ENCODE measurements around the gene CDK3.

CDK3 gene

DNA sequence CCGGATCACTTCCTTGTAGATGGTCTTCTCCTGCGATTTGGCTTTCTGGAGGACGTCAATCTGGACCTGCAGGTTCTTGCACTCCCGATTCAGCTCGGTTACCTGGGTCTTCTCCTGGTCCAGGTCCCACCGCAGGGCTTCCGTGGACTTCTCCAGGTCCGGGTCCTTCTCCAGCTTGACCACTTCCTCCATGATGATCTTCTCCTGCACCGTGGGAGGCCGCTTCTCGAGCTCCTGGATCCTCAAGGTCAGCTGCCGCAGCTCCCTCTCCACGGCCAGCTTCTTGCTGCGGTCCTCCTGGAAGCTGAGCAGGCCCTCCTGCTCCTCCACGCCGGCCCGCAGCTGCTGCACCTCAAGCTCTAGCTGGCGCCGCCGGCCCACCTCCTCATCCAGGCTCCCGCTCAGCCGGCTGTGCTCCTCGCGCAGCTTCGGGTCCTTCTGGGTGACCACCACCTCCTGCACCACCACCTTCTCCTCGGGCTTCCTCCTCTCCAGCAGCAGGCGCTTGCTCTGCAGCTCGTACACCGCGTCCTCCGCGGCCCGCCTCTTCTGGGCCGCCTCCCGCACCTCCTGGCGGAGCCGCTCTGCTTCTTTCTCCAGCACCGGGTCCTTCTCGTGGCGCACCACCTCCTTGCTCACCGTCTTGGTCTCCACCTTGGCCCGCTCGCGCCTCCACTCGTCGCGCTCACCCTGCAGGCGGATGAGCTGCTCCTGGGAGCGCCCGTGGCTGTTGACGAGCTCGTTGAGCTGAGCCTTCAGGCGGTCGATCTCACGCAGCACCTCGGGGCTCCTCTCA is 8.2 kb downstream of the CDK3 start:
- TF ChIP-seq, protein P1, sequence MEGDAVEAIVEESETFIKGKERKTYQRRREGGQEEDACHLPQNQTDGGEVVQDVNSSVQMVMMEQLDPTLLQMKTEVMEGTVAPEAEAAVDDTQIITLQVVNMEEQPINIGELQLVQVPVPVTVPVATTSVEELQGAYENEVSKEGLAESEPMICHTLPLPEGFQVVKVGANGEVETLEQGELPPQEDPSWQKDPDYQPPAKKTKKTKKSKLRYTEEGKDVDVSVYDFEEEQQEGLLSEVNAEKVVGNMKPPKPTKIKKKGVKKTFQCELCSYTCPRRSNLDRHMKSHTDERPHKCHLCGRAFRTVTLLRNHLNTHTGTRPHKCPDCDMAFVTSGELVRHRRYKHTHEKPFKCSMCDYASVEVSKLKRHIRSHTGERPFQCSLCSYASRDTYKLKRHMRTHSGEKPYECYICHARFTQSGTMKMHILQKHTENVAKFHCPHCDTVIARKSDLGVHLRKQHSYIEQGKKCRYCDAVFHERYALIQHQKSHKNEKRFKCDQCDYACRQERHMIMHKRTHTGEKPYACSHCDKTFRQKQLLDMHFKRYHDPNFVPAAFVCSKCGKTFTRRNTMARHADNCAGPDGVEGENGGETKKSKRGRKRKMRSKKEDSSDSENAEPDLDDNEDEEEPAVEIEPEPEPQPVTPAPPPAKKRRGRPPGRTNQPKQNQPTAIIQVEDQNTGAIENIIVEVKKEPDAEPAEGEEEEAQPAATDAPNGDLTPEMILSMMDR (IDR thresholded peaks at IDR 0.05; ENCODE audit: low read depth, low read length): no peak
- H3K4me3 ChIP-seq (replicated peaks in 1 of 2; ENCODE audit: low read depth in 2 of 2, low read length in 2 of 2): no peak overlapping the region
- DNase-seq (ENCODE audit: low read depth in 2 of 2): no peak

DNA sequence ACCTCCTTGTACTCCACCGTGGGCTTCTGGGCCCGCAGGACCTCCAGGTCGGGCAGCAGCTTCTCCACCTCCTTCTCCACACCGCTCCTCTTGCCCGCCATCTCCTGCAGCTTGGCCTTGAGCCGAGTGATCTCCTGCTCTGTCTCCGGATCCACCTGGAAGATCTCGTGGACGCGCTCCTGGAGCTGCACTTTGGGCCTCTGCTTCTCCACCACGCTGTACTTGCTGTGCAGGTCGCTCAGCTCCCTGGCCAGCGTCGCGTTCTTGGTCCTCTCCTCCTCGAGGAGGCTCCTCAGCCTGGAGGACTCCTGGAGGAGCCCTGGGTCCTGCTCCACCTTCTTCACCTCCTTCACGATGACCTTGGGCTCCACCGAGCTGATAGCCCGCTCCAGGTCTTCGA is 8.8 kb downstream of the CDK3 start:
- DNase-seq (ENCODE audit: low read depth in 2 of 2): no peak
- TF ChIP-seq, protein P1 (IDR thresholded peaks at IDR 0.05; ENCODE audit: low read depth, low read length): no peak
- no peak overlapping the region for H3K4me3 ChIP-seq (replicated peaks in 1 of 2; ENCODE audit: low read depth in 2 of 2, low read length in 2 of 2)

DNA sequence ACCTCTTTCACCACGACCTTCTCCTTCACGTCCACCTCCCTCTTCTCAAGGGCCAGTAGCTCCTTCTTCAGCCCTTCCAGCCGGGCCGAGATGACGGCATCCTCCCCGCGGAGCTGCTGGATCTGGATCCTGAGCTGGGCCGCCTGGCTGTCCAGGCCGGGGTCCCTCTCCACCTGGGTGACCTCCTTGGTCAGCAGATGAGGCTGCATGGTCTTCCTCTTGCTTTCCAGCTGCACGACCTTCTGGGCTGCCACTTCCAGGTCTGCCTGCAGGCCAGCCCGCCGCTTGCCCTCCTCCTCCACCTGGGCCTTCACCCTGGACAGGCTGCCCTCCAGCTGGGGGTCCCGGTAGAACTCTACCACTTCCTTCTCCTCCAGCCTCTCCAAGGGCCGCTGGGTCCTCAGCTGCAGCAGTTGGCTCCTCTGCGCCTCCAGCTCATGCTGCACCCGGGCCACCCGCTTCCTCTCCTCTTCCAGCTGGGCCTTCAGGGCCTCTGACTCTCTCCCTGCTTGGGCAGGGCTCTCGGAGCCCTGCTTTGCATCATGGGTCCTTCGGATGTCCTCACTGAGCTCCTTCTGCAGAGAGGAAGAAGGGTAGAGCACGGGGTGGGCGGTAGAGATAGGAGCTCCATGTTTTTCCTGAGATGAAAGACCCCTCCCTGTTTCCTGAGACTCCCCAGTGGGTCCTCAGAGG is 9.5 kb downstream of the CDK3 start:
- no peak for DNase-seq (ENCODE audit: low read depth in 2 of 2)
- TF ChIP-seq, protein P1 (IDR thresholded peaks at IDR 0.05; ENCODE audit: low read depth, low read length): no peak
- H3K4me3 ChIP-seq (replicated peaks in 1 of 2; ENCODE audit: low read depth in 2 of 2, low read length in 2 of 2): no peak overlapping the region

DNA sequence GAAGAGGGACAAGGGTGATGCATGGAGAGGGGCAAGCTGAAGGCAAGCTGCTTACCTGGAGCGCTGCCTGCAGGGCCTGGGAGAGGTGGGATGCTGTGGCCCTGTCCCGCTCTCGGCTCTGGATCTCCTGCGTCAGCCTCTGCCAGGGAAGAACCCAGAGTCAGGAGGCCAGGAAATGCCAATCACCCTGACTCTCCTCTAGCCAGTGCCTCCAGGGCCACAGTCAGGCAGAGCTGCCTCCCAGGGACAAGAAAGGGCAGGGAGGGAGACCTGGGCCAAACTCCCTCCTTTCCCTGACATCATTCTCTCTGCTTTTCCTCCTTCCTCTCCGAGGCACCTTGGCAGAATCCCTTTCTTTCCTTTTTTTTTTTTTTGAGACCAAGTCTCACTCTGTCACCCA is 11.3 kb downstream of the CDK3 start:
- H3K4me3 ChIP-seq (replicated peaks in 1 of 2; ENCODE audit: low read depth in 2 of 2, low read length in 2 of 2): no peak overlapping the region
- no peak for DNase-seq (ENCODE audit: low read depth in 2 of 2)
- TF ChIP-seq, protein P1 (IDR thresholded peaks at IDR 0.05; ENCODE audit: low read depth, low read length): no peak

DNA sequence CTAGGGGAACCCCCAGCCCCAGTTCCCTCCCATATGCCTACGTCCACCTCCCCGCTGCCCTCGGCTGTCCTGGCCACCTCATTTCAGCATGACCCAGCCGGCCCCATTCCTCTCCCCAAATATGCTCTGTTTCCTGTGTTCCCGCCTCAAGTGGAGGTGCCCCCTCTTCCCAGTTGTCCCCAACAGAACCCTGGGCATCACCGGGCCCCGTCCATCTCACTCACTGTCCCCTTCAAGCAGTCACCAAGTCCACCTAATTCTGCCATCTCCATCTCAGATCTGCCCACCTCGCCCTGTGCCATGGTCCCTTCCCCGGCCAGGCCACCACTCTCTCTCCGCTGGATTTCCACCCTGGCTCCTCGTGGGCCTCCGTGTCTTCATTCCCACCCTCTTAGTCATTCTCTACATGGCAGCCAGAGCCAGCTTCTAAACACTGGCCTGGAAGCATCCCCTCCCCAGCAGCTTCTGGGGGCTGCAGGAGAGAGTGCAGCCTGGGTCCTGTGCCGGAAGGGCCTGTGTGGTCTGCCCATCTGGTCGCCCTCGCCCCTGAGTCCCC is 12.8 kb downstream of the CDK3 start:
- TF ChIP-seq, protein P1 (IDR thresholded peaks at IDR 0.05; ENCODE audit: low read depth, low read length): no peak
- no peak for DNase-seq (ENCODE audit: low read depth in 2 of 2)

DNA sequence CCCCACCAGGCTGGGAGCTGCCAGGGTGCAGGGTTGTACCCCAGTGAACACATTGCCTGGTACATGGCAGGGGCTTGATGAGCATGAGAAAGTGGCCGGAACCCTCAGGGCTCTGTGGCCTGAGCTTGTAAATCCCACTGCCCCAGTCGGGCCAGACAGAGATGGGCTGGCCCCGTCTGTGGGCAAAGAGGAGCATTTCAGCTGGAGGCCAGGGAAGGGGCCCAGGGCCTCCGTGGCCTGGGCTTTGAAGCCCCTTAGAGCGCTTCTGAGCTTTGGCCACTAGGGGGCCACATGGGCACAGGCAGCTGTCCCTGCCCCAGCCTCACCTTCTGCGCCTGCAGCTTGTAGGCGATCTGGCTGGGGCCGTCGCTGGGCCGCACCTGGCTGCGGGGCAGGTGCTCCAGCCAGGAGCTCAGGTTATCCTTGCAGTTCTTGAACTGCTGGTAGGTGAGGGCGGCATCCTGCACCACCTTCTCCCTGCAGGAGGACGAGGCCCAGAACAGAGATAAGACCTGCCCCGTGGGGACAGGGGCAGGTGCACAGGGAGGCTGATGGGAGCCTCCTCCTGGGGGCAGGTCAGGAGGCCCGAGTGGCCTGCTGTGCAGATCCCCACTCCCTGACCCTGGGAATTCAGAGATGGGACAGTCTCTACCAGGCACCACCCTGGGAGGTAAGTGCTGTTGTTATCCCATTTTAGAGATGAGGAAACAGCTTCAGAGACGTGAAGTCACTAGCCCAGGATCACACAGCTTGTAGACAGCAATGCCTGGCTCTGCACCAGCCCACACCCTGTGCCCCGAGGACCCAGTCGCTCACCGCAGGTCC is 13.7 kb downstream of the CDK3 start:
- peak; percentile 70 to 79 for DNase-seq (ENCODE audit: low read depth in 2 of 2)
- TF ChIP-seq, protein P1 (IDR thresholded peaks at IDR 0.05; ENCODE audit: low read depth, low read length): peak; percentile 97
- no peak overlapping the region for H3K4me3 ChIP-seq (replicated peaks in 1 of 2; ENCODE audit: low read depth in 2 of 2, low read length in 2 of 2)

More for the DNA sequence above, 12.8 kb downstream of the CDK3 start:
- no peak overlapping the region for H3K4me3 ChIP-seq (replicated peaks in 1 of 2; ENCODE audit: low read depth in 2 of 2, low read length in 2 of 2)
